GM12878 (cell line): ENCODE measurements around the gene PRR35. TPM values are rescaled to one million over a fixed set of nuclear protein-coding genes. Genes with fewer than 3 reads are reported as not detected.

Experiments
- ATAC-seq: fragments of 200-7000 bp; cut with Tn5 transposase; 3 replicates; pipeline ENCODE4 v1.9.1; 2020; ENCODE audit warnings: mild to moderate bottlenecking, moderate library complexity
- BruUV-seq: library from RNA; stranded (reverse); fragments of 400-500 nt; replicated peaks from 2 replicates; lab custom pipeline; 2021; lab: Mats Ljungman, UMichigan
- CTCF ChIA-PET: fragments of 300-600 bp; sonication (Branson Sonifier 250); formaldehyde crosslinking; extraction: SDS; loops from one replicate; lab custom pipeline; 2021; ENCODE audit warnings: inconsistent platforms; lab: Yijun Ruan, JAX
- POLR2A ChIA-PET: fragments of 350-600 bp; formaldehyde crosslinking; extraction: SDS; loops from one replicate; lab custom pipeline; 2021; ENCODE audit warnings: inconsistent platforms; lab: Charles Lee
- RAD21 ChIA-PET: fragments of 300-600 bp; sonication (Branson Sonifier 250); formaldehyde crosslinking; loops from one replicate; lab custom pipeline; 2023; ENCODE audit warnings: antibody characterized with exemption; ENCODE audit not compliant: unreplicated experiment; lab: Charles Lee
- SMC1A ChIA-PET: fragments of 300-600 bp; sonication (Branson Sonifier 250); formaldehyde crosslinking; loops from one replicate; lab custom pipeline; 2023; ENCODE audit not compliant: unreplicated experiment, uncharacterized antibody; lab: Charles Lee
- DNase-seq: peaks from one replicate; pipeline ENCODE4 v3.0.0-alpha.2; 2011; ENCODE audit warnings: low read depth, low spot score
- FAIRE-seq: peaks from 3 replicates; lab custom pipeline; 2011; peaks lifted over from hg19 to GRCh38; lab: Jason Lieb, UNC
- H2AFZ ChIP-seq: 2 replicates; pipeline ENCODE4 v1.6.0; 2011; ENCODE audit warnings: low read depth, low read length, control low read depth; ENCODE audit not compliant: control insufficient read depth
- H3K27ac ChIP-seq: 2 replicates; pipeline ENCODE4 v1.5.1; 2011; ENCODE audit warnings: control low read depth; ENCODE audit not compliant: control insufficient read depth, insufficient read depth
- H3K27me3 ChIP-seq, 2 experiments: replicated peaks in 1 of 2; 2 replicates each; pipeline versions ENCODE4 v1.6.0 to v1.6.1; 2011; ENCODE audit warnings: low read length in 1 of 2; ENCODE audit not compliant: control insufficient read depth in 2 of 2, insufficient read depth in 2 of 2
- H3K36me3 ChIP-seq, 2 experiments: 2 replicates each; pipeline ENCODE4 v1.5.1; 2011; ENCODE audit warnings: low read length in 1 of 2; ENCODE audit not compliant: control insufficient read depth in 2 of 2, insufficient read depth in 2 of 2
- H3K4me1 ChIP-seq: 2 replicates; pipeline ENCODE4 v1.6.1; 2011; ENCODE audit warnings: mild to moderate bottlenecking, low read length, moderate library complexity, mixed read lengths; ENCODE audit not compliant: control insufficient read depth, insufficient read depth
- H3K4me2 ChIP-seq: 2 replicates; pipeline ENCODE4 v1.6.0; 2011; ENCODE audit warnings: control low read depth; ENCODE audit not compliant: control insufficient read depth, insufficient read depth
- H3K4me3 ChIP-seq: fragments of 200-600 bp; sonication (generic); 2 replicates; pipeline ENCODE4 v1.5.1; 2016
- H3K79me2 ChIP-seq: 2 replicates; pipeline ENCODE4 v1.6.0; 2011; ENCODE audit warnings: low read length; ENCODE audit not compliant: control insufficient read depth, insufficient read depth
- H3K9ac ChIP-seq: 2 replicates; pipeline ENCODE4 v1.8.0; 2011; ENCODE audit warnings: low read length, control low read depth, mixed read lengths; ENCODE audit not compliant: control insufficient read depth, insufficient read depth
- H3K9me3 ChIP-seq: replicated peaks from 3 replicates; pipeline ENCODE4 v1.5.1; 2011; ENCODE audit warnings: mild to moderate bottlenecking, low read length; ENCODE audit not compliant: control insufficient read depth, insufficient read depth
- H4K20me1 ChIP-seq: 2 replicates; pipeline ENCODE4 v1.6.0; 2011; ENCODE audit not compliant: control insufficient read depth, insufficient read depth
- EGR1 ChIP-seq, 2 experiments: IDR thresholded peaks; 1 replicate in 1 of 2; 2 replicates in 1 of 2; pipeline ENCODE4 v1.6.1; 2011 to 2012; ENCODE audit warnings: low read depth in 2 of 2, low read length in 2 of 2, borderline replicate concordance in 1 of 2, mild to moderate bottlenecking in 1 of 2, moderate library complexity in 1 of 2
- JUNB ChIP-seq: IDR thresholded peaks from 2 replicates; pipeline ENCODE4 v1.6.1; 2016; ENCODE audit warnings: antibody characterized with exemption, mild to moderate bottlenecking
- RUNX3 ChIP-seq: IDR thresholded peaks from 2 replicates; pipeline ENCODE4 v1.6.1; 2012; ENCODE audit warnings: low read length, inconsistent platforms
- ZBED1 ChIP-seq: IDR thresholded peaks from 2 replicates; pipeline ENCODE4 v1.6.1; 2016; ENCODE audit warnings: borderline replicate concordance
- WGBS: methylation state at CpG from one replicate; pipeline ENCODE4 v1.1.6; 2016; ENCODE audit warnings: low lambda C conversion rate; ENCODE audit not compliant: insufficient replicate concordance, insufficient coverage; ENCODE audit errors: missing lambda C conversion rate; 5-methylcytosine and 5-hydroxymethylcytosine counted together
- in situ Hi-C: fragments of 300-500 bp; cut with MboI; formaldehyde crosslinking; loops from 9 replicates; pipeline ENCODE4 v1.14.3; 2018; ENCODE audit warnings: mixed read lengths
- intact Hi-C: fragments of 100-400 bp; cut with micrococcal nuclease; formaldehyde crosslinking; loops from one replicate; pipeline ENCODE4 v1.14.2; 2022; ENCODE audit not compliant: unreplicated experiment
- polyA plus RNA-seq, 11 experiments: library from polyadenylated mRNA; depleted of rRNA in 4 of 11; unstranded in 6 of 11; stranded (reverse) in 5 of 11; fragments of >200 nt; fragmentation: Nextera tagmentation in 4 of 11; fragmentation: Illumina TruSeq in 1 of 11; extraction: Ambion mirVana in 4 of 11; extraction: Trizol in 1 of 11; gene quantifications; 1 replicate in 1 of 11; 2 replicates in 10 of 11; pipeline versions ENCODE4 v1.2.1 to v1.2.3, GENCODE V29; 2011 to 2016; ENCODE audit warnings: inconsistent platforms in 2 of 11, missing spikeins in 2 of 11, low read depth in 1 of 11
- total RNA-seq, 4 experiments: library from RNA; depleted of rRNA in 3 of 4; stranded (reverse); fragments of >200 nt in 3 of 4; fragmentation: Illumina TruSeq in 1 of 4; extraction: Trizol in 1 of 4; gene quantifications; 2 replicates each; pipeline versions ENCODE4 v1.2.1 to v1.2.3, GENCODE V29; 2013 to 2021

The PRR35 gene
- total and polyA plus RNA-seq, 10 of the 15 experiments (the other 5 are each of a cell fraction or from before 2014, with no cell fraction given) = not detected

DNA sequence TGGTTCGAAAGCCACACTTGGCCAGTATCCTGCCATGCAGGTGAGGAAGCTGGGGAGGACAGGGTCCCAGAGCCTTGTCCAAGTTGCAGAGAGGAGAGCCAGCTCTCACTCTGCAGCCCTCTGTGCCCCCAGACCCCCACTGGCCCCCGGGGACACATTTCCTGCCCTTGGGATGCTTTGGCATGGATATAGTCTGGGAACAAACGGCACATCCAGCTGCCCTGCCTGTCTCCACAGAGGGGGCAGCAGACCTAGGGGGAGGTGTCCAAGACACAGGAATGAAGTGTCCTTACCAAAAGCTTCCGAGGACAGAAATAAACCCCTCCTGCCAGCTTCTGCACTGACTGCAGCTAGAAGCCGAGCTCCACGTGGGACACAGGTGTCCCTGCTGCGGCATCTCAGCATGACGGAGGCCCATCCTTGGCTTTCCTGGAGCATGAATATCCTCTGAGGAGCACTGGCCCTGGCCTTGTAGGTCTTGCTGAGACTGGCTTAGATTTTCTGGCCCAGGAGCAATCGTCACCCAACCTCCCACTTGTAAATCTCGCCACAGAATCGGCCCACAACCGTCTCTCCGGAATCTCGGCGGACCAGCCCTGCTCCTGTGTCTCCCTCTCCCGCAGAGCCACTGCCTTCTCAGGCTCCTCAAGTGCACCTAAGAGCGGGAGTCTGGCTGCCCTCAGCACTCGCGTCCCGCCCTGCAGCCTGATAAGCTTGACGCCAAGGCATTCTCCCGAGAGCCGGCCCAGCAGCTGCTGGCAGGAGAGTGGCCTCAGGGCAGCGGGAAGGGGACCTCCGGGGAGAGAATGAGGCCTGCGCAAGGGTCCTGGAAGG lies 33.8 kb upstream of the PRR35 start:
- POLR2A ChIA-PET = interaction anchor here (0.9 to 1.6 kb wide), 8 partner anchors 7 to 156 kb away, joined by 3 to 4 read pairs (median 4); partner anchors contain the start of genes METTL26, MRPL28 and NHLRC4
- WGBS = 14% methylated on average over 26 of the region's 26 CpGs
- peak overlapping the region; percentile 99 for H3K4me2 ChIP-seq
- H3K27me3 ChIP-seq = no peaks in the 10 kb centered on the region
- RAD21 ChIA-PET = interaction anchor here (0.8 to 1.4 kb wide), 6 partner anchors 41 to 177 kb away, joined by 3 to 4 read pairs (median 3); partner anchors contain the start of genes METTL26, NHLRC4 and RAB11FIP3
- BruUV-seq = TSS peak; percentile 78
- H3K9ac ChIP-seq = peak overlapping the region; percentile 86
- CTCF ChIA-PET = interaction anchor here (0.6 to 1.6 kb wide), 6 partner anchors 9 to 487 kb away, joined by 3 to 6 read pairs (median 4); partner anchors contain the start of gene NHLRC4
- FAIRE-seq (peak; percentile 81), ATAC-seq (peak; percentile 8), DNase-seq (no peak)
- in situ Hi-C loops (no loop called here), intact Hi-C loops (loop anchor here (2.0 to 5.0 kb wide), 3 partner anchors 41 to 158 kb away; partner anchors contain the start of genes JMJD8, METTL26, NHLRC4 and PIGQ)
- peaks cover 29% of the 10 kb centered on the region for H3K4me1 ChIP-seq
- H3K4me3 ChIP-seq = peak overlapping the region; percentile 98
- peak overlapping the region; percentile 91 for H3K27ac ChIP-seq
- H3K36me3 ChIP-seq = peaks cover 0 to 2% of the 10 kb centered on the region in 2 experiments; a peak in 3 of 4 replicates
- H4K20me1 ChIP-seq = no peaks in the 10 kb centered on the region; the same call in 1 of the 2 replicates
- H3K79me2 ChIP-seq = peaks cover 54% of the 10 kb centered on the region
- SMC1A ChIA-PET = interaction anchor here (0.6 to 1.2 kb wide), 4 partner anchors 25 to 74 kb away, joined by 3 read pairs; partner anchors contain the start of gene NHLRC4
- no peaks in the 10 kb centered on the region for H3K9me3 ChIP-seq
- TF ChIP-seq JUNB (no peak), ZBED1 (no peak), RUNX3 (0 out of 2 replicates have a peak, but pooled peaks have one; percentile 9), EGR1 (IDR thresholded peaks at IDR 0.05; ENCODE audit: borderline replicate concordance in 1 of 2, low read depth in 2 of 2, low read length in 2 of 2) (0 out of 3 replicates have a peak, but pooled peaks of 1 of the 2 experiments have one; percentile 19)
- peak overlapping the region; percentile 93 for H2AFZ ChIP-seq
